HL-60/S4 treated with retinoic acid at 250 ng/mL for 4 days and 3 days (cell line): Measurements from ENCODE around the gene KRTAP2-4.
"Not testable (repeated sequence)": the region's sequence is repeated elsewhere in the genome, so short reads cannot be mapped to it uniquely, and the experiment has no call there.

Experiments
- in situ Hi-C: fragments of 300-500 bp; cut with MboI; formaldehyde crosslinking; loops from 2 replicates; pipeline ENCODE4 v1.7.0; 2022; ENCODE audit warnings: low sequenced_read_pairs

Gene KRTAP2-4

GRCh38 chr17:41037853-41038350 is 27.8 kb downstream of the KRTAP2-4 start:
- in situ Hi-C loops, result no loop called here

- in situ Hi-C loops, result not testable (repeated sequence)
These were observed 31.2 kb downstream of the KRTAP2-4 start, which contains the start of gene KRTAP1-3 for GRCh38 chr17:41034346-41034935. Gene KRTAP1-3 (minus strand): TSS chr17:41034874. CDS start chr17:41034821, 53 bp downstream.

- in situ Hi-C loops, result no loop called here
These were observed 35.9 kb downstream of the KRTAP2-4 start, which contains the start of gene KRTAP1-4 for GRCh38 chr17:41029633-41030245. Gene KRTAP1-4 (minus strand): TSS chr17:41030195. CDS start chr17:41030078, 117 bp downstream.

GRCh38 chr17:41026715-41027471 is 38.8 kb downstream of the KRTAP2-4 start, which contains the start of gene KRTAP1-5:
Gene KRTAP1-5 (minus strand): TSS chr17:41027208. CDS start chr17:41027155, 53 bp downstream.
- in situ Hi-C loops, result no loop called here

- in situ Hi-C loops, result no loop called here
These were observed 41.0 kb downstream of the KRTAP2-4 start for GRCh38 chr17:41024697-41025096.

- in situ Hi-C loops, result no loop called here
These were observed 45.3 kb downstream of the KRTAP2-4 start for GRCh38 chr17:41020336-41020735.

GRCh38 chr17:41019415-41019814 is 46.3 kb downstream of the KRTAP2-4 start:
- in situ Hi-C loops, result no loop called here

- in situ Hi-C loops, result no loop called here
These were observed 47.1 kb downstream of the KRTAP2-4 start for GRCh38 chr17:41018541-41018940.

- in situ Hi-C loops, result no loop called here
These were observed 49.0 kb downstream of the KRTAP2-4 start for GRCh38 chr17:41016578-41017215.

GRCh38 chr17:41015454-41015853 is 50.2 kb downstream of the KRTAP2-4 start:
- in situ Hi-C loops, result no loop called here
